Hematopoietic multipotent progenitor cell treated with erythropoietin and hydrocortisone succinate and interleukin-3 and kit ligand, for 15 days (in vitro differentiated cells): ENCODE results near the gene PKD2L1.
"Not testable (repeated sequence)": the region's sequence is repeated elsewhere in the genome, so short reads cannot be mapped to it uniquely, and the experiment has no call there.

Source experiments
- DNase-seq: peaks from one replicate; pipeline ENCODE4 v3.0.0-alpha.2; 2015; ENCODE audit warnings: low spot score

PKD2L1 gene

GRCh38 chr10:100330079-100330478 is at the start of gene PKD2L1:
Gene PKD2L1, minus strand, starts transcription at chr10:100330228. Its CDS starts 125 bp downstream, at chr10:100330103.
- no peak for DNase-seq

GRCh38 chr10:100377830-100378229 is 47.8 kb upstream of the PKD2L1 start:
- no peak for DNase-seq

- DNase-seq, result not testable (repeated sequence)
Observed at GRCh38 chr10:100376656-100377055, 46.6 kb upstream of the PKD2L1 start.

GRCh38 chr10:100374677-100375353 is 44.8 kb upstream of the PKD2L1 start:
- DNase-seq, result not testable (repeated sequence)

GRCh38 chr10:100374200-100374655 is 44.2 kb upstream of the PKD2L1 start:
- DNase-seq, result no peak

- peak; percentile 89 for DNase-seq
Observed at GRCh38 chr10:100373298-100374199, 43.5 kb upstream of the PKD2L1 start.

GRCh38 chr10:100372415-100373297 is 42.6 kb upstream of the PKD2L1 start:
- DNase-seq, result no peak

GRCh38 chr10:100371482-100372027 is 41.5 kb upstream of the PKD2L1 start:
- DNase-seq, result no peak

GRCh38 chr10:100370714-100371481 is 40.9 kb upstream of the PKD2L1 start:
- peak; percentile 53 for DNase-seq

GRCh38 chr10:100368721-100369120 is 38.7 kb upstream of the PKD2L1 start:
- DNase-seq, result no peak

- peak; percentile 35 for DNase-seq
Observed at GRCh38 chr10:100364735-100365391, 34.8 kb upstream of the PKD2L1 start.

- DNase-seq, result no peak
Observed at GRCh38 chr10:100364175-100364574, 34.1 kb upstream of the PKD2L1 start.

- DNase-seq, result no peak
Observed at GRCh38 chr10:100362570-100363496, 32.8 kb upstream of the PKD2L1 start.

- DNase-seq, result no peak
Observed at GRCh38 chr10:100360234-100360633, 30.2 kb upstream of the PKD2L1 start.

GRCh38 chr10:100359529-100360150 is 29.6 kb upstream of the PKD2L1 start:
- no peak for DNase-seq

GRCh38 chr10:100359030-100359432 is 29.0 kb upstream of the PKD2L1 start:
- no peak for DNase-seq

GRCh38 chr10:100357059-100357858 is 27.2 kb upstream of the PKD2L1 start:
- DNase-seq, result no peak
